Lung (tissue), 12 donors: ENCODE measurements around the gene ADRA2A. TPM values are rescaled to one million over a fixed set of nuclear protein-coding genes. Genes with fewer than 3 reads are reported as not detected.

ENCODE experiments used
- ATAC-seq: fragments of 200-7000 bp; cut with Tn5 transposase; one replicate; pipeline ENCODE4 v1.9.1; 2020; ENCODE audit warnings: moderate number of reproducible peaks; ENCODE audit not compliant: insufficient read depth, low FRiP score
- DNase-seq, 3 donors: peaks; one replicate each; pipeline ENCODE4 v3.0.0-alpha.2; 2013 to 2017
- H3K27ac ChIP-seq, 2 donors: one replicate each; pipeline ENCODE4 v1.5.1; 2013; ENCODE audit warnings: mild to moderate bottlenecking in 2 of 2, moderate library complexity in 2 of 2, control low read depth in 1 of 2, inconsistent platforms in 1 of 2, low read depth in 1 of 2, low read length in 1 of 2
- H3K27me3 ChIP-seq, 3 donors: one replicate each; pipeline ENCODE4 v1.5.1; 2013; ENCODE audit warnings: low read length in 2 of 3; ENCODE audit not compliant: control insufficient read depth in 3 of 3, insufficient read depth in 3 of 3
- H3K36me3 ChIP-seq, 4 donors: one replicate each; pipeline ENCODE4 v1.5.1; 2013; ENCODE audit warnings: low read length in 4 of 4, mild to moderate bottlenecking in 1 of 4, moderate library complexity in 1 of 4; ENCODE audit not compliant: control insufficient read depth in 4 of 4, insufficient read depth in 4 of 4
- H3K4me1 ChIP-seq, 5 donors: one replicate each; pipeline ENCODE4 v1.5.1; 2013; ENCODE audit warnings: low read length in 5 of 5, mild to moderate bottlenecking in 2 of 5, moderate library complexity in 1 of 5; ENCODE audit not compliant: control insufficient read depth in 5 of 5, insufficient read depth in 5 of 5
- H3K4me3 ChIP-seq: one replicate; pipeline ENCODE4 v1.5.1; 2013; ENCODE audit warnings: mild to moderate bottlenecking, control low read depth, moderate library complexity
- H3K9ac ChIP-seq, 2 donors: one replicate each; pipeline ENCODE4 v1.5.1; 2013; ENCODE audit warnings: low read length in 2 of 2, control low read depth in 1 of 2; ENCODE audit not compliant: insufficient read depth in 1 of 2
- H3K9me3 ChIP-seq, 4 donors: one replicate each; pipeline ENCODE4 v1.5.1; 2013; ENCODE audit warnings: low read length in 3 of 4, mild to moderate bottlenecking in 1 of 4, moderate library complexity in 1 of 4; ENCODE audit not compliant: control insufficient read depth in 4 of 4, insufficient read depth in 3 of 4
- WGBS, 2 donors: extraction: QIAGEN DNeasy Blood & Tissue Kit; methylation state at CpG; one replicate each; pipeline ENCODE4 v1.1.7; 2013; 5-methylcytosine and 5-hydroxymethylcytosine counted together
- polyA plus RNA-seq, 2 donors: library from polyadenylated mRNA; stranded (reverse); fragments of 200-250 nt; gene quantifications; one replicate each; pipeline ENCODE4 v1.2.1, GENCODE V29; 2013
- total RNA-seq, 2 donors: library from RNA; depleted of rRNA in 1 of 2; stranded (reverse); fragments of >200 nt in 1 of 2; gene quantifications; one replicate each; pipeline ENCODE4 v1.2.1, GENCODE V29; 2014 to 2021
- TF ChIP-seq, protein P1 (sequence below): IDR thresholded peaks from 2 replicates; pipeline ENCODE4 v1.5.1; 2012; ENCODE audit warnings: mild to moderate bottlenecking; ENCODE audit errors: control extremely low read depth, extremely low read depth
- donor health status: control.
- donor health status: control.
- donor health status: Bipolar disorder and iron deficiency.
- donor health status: healthy.
- donor health status: DM: yes; HTN: yes; CAD: no.

The ADRA2A gene
- total and polyA plus RNA-seq, 4 donors, result 0.37 to 9.8 (median 1.6) TPM

DNA sequence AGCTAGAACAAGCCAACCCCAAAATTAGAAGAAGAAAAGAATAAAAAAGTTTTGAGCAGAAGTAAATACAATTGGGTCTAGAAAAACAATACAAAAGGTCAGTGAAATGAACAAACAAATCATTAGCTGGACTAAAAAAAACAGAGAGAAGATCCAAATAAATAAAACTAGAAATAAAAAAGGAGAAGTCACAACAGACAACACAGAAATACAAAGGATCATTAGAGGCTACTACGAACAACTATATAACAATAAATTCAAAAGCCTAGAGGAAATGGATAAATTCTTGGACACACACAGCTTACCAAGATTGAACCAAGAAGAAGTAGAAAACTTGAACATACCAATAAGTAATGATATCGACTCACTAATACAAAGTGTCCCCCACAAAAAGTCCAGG is 13.4 kb upstream of the ADRA2A start:
- ATAC-seq (no peak), DNase-seq (no peak)
- Histone ChIP-seq H3K4me1 (no peaks in the 10 kb centered on the region), H3K27ac (no peak overlapping the region), H3K9me3 (peaks cover 0 to 12% (median 5%) of the 10 kb centered on the region in 4 donors), H3K9ac (no peak overlapping the region), H3K27me3 (no peaks in the 10 kb centered on the region), H3K36me3 (no peaks in the 10 kb centered on the region), H3K4me3 (no peak overlapping the region)
- 93 to 94% methylated on average over 2 of the region's 2 CpGs for WGBS, 2 donors
- TF ChIP-seq, protein P1, sequence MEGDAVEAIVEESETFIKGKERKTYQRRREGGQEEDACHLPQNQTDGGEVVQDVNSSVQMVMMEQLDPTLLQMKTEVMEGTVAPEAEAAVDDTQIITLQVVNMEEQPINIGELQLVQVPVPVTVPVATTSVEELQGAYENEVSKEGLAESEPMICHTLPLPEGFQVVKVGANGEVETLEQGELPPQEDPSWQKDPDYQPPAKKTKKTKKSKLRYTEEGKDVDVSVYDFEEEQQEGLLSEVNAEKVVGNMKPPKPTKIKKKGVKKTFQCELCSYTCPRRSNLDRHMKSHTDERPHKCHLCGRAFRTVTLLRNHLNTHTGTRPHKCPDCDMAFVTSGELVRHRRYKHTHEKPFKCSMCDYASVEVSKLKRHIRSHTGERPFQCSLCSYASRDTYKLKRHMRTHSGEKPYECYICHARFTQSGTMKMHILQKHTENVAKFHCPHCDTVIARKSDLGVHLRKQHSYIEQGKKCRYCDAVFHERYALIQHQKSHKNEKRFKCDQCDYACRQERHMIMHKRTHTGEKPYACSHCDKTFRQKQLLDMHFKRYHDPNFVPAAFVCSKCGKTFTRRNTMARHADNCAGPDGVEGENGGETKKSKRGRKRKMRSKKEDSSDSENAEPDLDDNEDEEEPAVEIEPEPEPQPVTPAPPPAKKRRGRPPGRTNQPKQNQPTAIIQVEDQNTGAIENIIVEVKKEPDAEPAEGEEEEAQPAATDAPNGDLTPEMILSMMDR, result no peak

GRCh38 chr10:111072232-111072631 is 4.6 kb upstream of the ADRA2A start:
- Histone ChIP-seq H3K9me3 (peaks cover 0 to 10% (median 2%) of the 10 kb centered on the region in 4 donors), H3K9ac (no peak overlapping the region), H3K27ac (no peak overlapping the region), H3K4me1 (peaks cover 0 to 6% (median 3%) of the 10 kb centered on the region in 5 donors), H3K27me3 (peaks cover 4 to 41% (median 37%) of the 10 kb centered on the region in 3 donors), H3K4me3 (no peak overlapping the region), H3K36me3 (no peaks in the 10 kb centered on the region)
- TF ChIP-seq, protein P1, result no peak
- ATAC-seq, result no peak
- no peak for DNase-seq
- WGBS, 2 donors, result 53% methylated on average over 3 of the region's 3 CpGs

DNA sequence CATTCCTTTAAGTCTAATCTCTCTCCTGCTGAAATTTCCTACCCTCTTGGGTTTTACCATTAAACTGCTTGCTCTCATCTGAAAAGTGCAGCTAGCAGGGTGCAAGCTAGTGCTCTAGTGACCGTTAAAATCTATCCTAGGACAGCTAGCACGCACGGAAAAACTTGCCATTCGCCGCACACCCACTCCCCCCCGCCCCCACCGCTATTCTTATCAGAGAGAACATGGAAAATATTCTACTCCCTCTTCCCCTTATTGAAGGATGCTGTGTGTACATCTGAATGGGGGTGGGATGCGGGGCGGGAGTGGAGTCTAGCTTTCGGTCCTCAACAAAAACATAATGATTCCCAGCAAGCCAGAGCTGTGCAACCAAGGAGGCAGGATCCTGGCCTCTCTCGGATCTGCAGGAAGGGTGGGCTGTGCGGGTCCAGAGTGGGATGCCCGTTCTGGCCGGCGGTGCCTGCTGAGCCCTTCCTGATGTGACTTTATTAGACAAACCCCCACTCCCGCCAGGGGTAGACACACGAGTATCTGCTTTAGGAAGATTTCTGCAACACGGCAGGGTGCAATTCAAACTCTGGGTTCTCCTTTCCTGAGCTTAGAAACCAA is 1.1 kb upstream of the ADRA2A start:
- ATAC-seq (no peak), DNase-seq (no peak)
- 22 to 30% methylated on average over 18 of the region's 18 CpGs for WGBS, 2 donors
- Histone ChIP-seq H3K9ac (no peak overlapping the region), H3K27me3 (peaks cover 4 to 50% (median 48%) of the 10 kb centered on the region in 3 donors), H3K4me3 (no peak overlapping the region), H3K27ac (no peak overlapping the region), H3K36me3 (no peaks in the 10 kb centered on the region), H3K9me3 (peaks cover 0 to 15% (median 0%) of the 10 kb centered on the region in 4 donors), H3K4me1 (peaks cover 0 to 29% (median 14%) of the 10 kb centered on the region in 5 donors)
- TF ChIP-seq, protein P1, result no peak
